GM21619 (cell line): Measurements from ENCODE around the gene EPB41L4B.

ENCODE experiments used
- ATAC-seq: cut with Tn5 transposase; IDR thresholded peaks from one replicate; pipeline ENCODE4 v1.9.1; 2021; ENCODE audit not compliant: unreplicated experiment

EPB41L4B gene

GRCh38 chr9:109166771-109167601 is 153.9 kb downstream of the EPB41L4B start, which contains the start of gene FRRS1L:
FRRS1L (minus strand) TSS chr9:109167249; CDS start chr9:109167138, 111 bp downstream.
- ATAC-seq: no peak

GRCh38 chr9:109166171-109166770 is 154.6 kb downstream of the EPB41L4B start:
- no peak for ATAC-seq

GRCh38 chr9:109164042-109164441 is 156.8 kb downstream of the EPB41L4B start:
- ATAC-seq: no peak

GRCh38 chr9:109163194-109163593 is 157.7 kb downstream of the EPB41L4B start:
- no peak for ATAC-seq

GRCh38 chr9:109162677-109163076 is 158.2 kb downstream of the EPB41L4B start:
- no peak for ATAC-seq

GRCh38 chr9:109161471-109161870 is 159.4 kb downstream of the EPB41L4B start:
- ATAC-seq: no peak

GRCh38 chr9:109159583-109159982 is 161.3 kb downstream of the EPB41L4B start:
- no peak for ATAC-seq

GRCh38 chr9:109158651-109159050 is 162.2 kb downstream of the EPB41L4B start:
- ATAC-seq: no peak

- no peak for ATAC-seq
Measured at GRCh38 chr9:109156708-109157107, 164.2 kb downstream of the EPB41L4B start.

- ATAC-seq: no peak
Measured at GRCh38 chr9:109150925-109151545, 169.8 kb downstream of the EPB41L4B start.

GRCh38 chr9:109149722-109150121 is 171.1 kb downstream of the EPB41L4B start:
- ATAC-seq: no peak

- ATAC-seq: no peak
Measured at GRCh38 chr9:109149089-109149488, 171.8 kb downstream of the EPB41L4B start.

GRCh38 chr9:109145051-109145450 is 175.8 kb downstream of the EPB41L4B start:
- no peak for ATAC-seq

GRCh38 chr9:109143881-109144562 is 176.8 kb downstream of the EPB41L4B start:
- ATAC-seq: peak; percentile 100

GRCh38 chr9:109141375-109141774 is 179.5 kb downstream of the EPB41L4B start:
- no peak for ATAC-seq

- no peak for ATAC-seq
Measured at GRCh38 chr9:109139851-109140250, 181.0 kb downstream of the EPB41L4B start.

GRCh38 chr9:109138421-109138820 is 182.4 kb downstream of the EPB41L4B start:
- ATAC-seq: no peak

- no peak for ATAC-seq
Measured at GRCh38 chr9:109134167-109134578, 186.7 kb downstream of the EPB41L4B start.

- ATAC-seq: no peak
Measured at GRCh38 chr9:109133533-109133932, 187.3 kb downstream of the EPB41L4B start.

GRCh38 chr9:109132567-109133021 is 188.3 kb downstream of the EPB41L4B start:
- no peak for ATAC-seq
